K562 (cell line): ENCODE measurements around the gene GADD45B. TPM values are rescaled to one million over a fixed set of nuclear protein-coding genes. Genes with fewer than 3 reads are reported as not detected.

Experiments used
- ATAC-seq: fragments of 200-7000 bp; cut with Tn5 transposase; 3 replicates; pipeline ENCODE4 v1.9.1; 2020; ENCODE audit warnings: moderate library complexity
- BruUV-seq: library from RNA; stranded (reverse); fragments of 400-500 nt; replicated peaks from 2 replicates; lab custom pipeline; 2021; lab: Mats Ljungman, UMichigan
- CTCF ChIA-PET: fragments of 300-600 bp; formaldehyde crosslinking; extraction: SDS; loops from one replicate; lab custom pipeline; 2021; ENCODE audit warnings: low intra/inter-chr PET ratio; lab: Yijun Ruan, JAX
- POLR2A ChIA-PET: fragments of 300-600, 350-650 bp; sonication (Branson Sonifier 250); formaldehyde crosslinking; extraction: SDS; loops from one replicate; lab custom pipeline; 2021; ENCODE audit warnings: antibody characterized with exemption, inconsistent platforms; lab: Yijun Ruan, JAX
- DNase-seq, 4 experiments: peaks; one replicate each; pipeline versions ENCODE4 v3.0.0 to v3.0.0-alpha.2; 2011 to 2018; ENCODE audit warnings: low spot score in 3 of 4, mixed read lengths in 3 of 4; ENCODE audit errors: extremely low read depth in 1 of 4
- FAIRE-seq: peaks from 2 replicates; lab custom pipeline; 2011; peaks lifted over from hg19 to GRCh38; lab: Jason Lieb, UNC
- H2AFZ ChIP-seq: 2 replicates; pipeline ENCODE4 v1.6.0; 2011; ENCODE audit warnings: low read depth, low read length, control low read depth, inconsistent platforms
- H3K27ac ChIP-seq: fragments of 200-600 bp; 3 replicates; pipeline ENCODE4 v1.8.0; 2011; ENCODE audit warnings: low read depth, mild to moderate bottlenecking, control low read depth, inconsistent platforms, low read length, moderate library complexity, mixed read lengths; ENCODE audit errors: extremely low read depth
- H3K27me3 ChIP-seq, 2 experiments: fragments of 300-600 bp in 1 of 2; 2 replicates in 1 of 2; 3 replicates in 1 of 2; pipeline versions ENCODE4 v1.6.0 to v1.8.0; 2011; ENCODE audit warnings: inconsistent platforms in 2 of 2, low read length in 2 of 2, mild to moderate bottlenecking in 1 of 2, mixed read lengths in 1 of 2, moderate library complexity in 1 of 2; ENCODE audit not compliant: control insufficient read depth in 2 of 2, insufficient read depth in 2 of 2
- H3K36me3 ChIP-seq: fragments of 300-600 bp; 3 replicates; pipeline ENCODE4 v1.8.0; 2011; ENCODE audit warnings: mild to moderate bottlenecking, low read length, inconsistent platforms; ENCODE audit not compliant: control insufficient read depth, insufficient read depth
- H3K4me1 ChIP-seq, 2 experiments: fragments of 200-600 bp in 1 of 2; replicated peaks in 1 of 2; 2 replicates in 1 of 2; 3 replicates in 1 of 2; pipeline versions ENCODE4 v1.5.1 to v1.8.0; 2011; ENCODE audit warnings: inconsistent platforms in 2 of 2, low read length in 2 of 2, mild to moderate bottlenecking in 1 of 2, mixed read lengths in 1 of 2, moderate library complexity in 1 of 2; ENCODE audit not compliant: control insufficient read depth in 2 of 2, insufficient read depth in 2 of 2
- H3K4me2 ChIP-seq: 2 replicates; pipeline ENCODE4 v1.6.1; 2011; ENCODE audit warnings: low read length, control low read depth, inconsistent platforms, mixed read lengths; ENCODE audit not compliant: insufficient read depth
- H3K4me3 ChIP-seq: fragments of 200-600 bp; sonication (generic), shearing (Covaris generic); 2 replicates; pipeline ENCODE4 v1.5.1; 2016; ENCODE audit warnings: control low read depth, inconsistent platforms
- H3K79me2 ChIP-seq: fragments of 200-600 bp; 3 replicates; pipeline ENCODE4 v1.8.0; 2011; ENCODE audit warnings: low read length, inconsistent platforms; ENCODE audit not compliant: control insufficient read depth, insufficient read depth
- H3K9ac ChIP-seq, 2 experiments: 2 replicates each; pipeline versions ENCODE4 v1.6.0 to v1.6.1; 2011; ENCODE audit warnings: low read depth in 2 of 2, low read length in 2 of 2, control low read depth in 1 of 2, inconsistent platforms in 1 of 2, mild to moderate bottlenecking in 1 of 2, mixed read lengths in 1 of 2; ENCODE audit not compliant: insufficient read depth in 1 of 2
- H3K9me1 ChIP-seq: one replicate; pipeline ENCODE4 v1.6.0; 2011; ENCODE audit warnings: inconsistent platforms, mild to moderate bottlenecking, low read length, moderate library complexity; ENCODE audit not compliant: control insufficient read depth, insufficient read depth
- H3K9me3 ChIP-seq: replicated peaks from 2 replicates; pipeline ENCODE4 v1.5.1; 2011; ENCODE audit warnings: low read depth, low read length, inconsistent platforms; ENCODE audit not compliant: control insufficient read depth, insufficient read depth
- H4K20me1 ChIP-seq: replicated peaks from 2 replicates; pipeline ENCODE4 v1.6.1; 2011; ENCODE audit warnings: low read length, inconsistent platforms, mixed read lengths; ENCODE audit not compliant: control insufficient read depth, insufficient read depth
- E2F6 ChIP-seq, 2 experiments: IDR thresholded peaks; 2 replicates each; pipeline ENCODE4 v1.6.1; 2011; ENCODE audit warnings: borderline replicate concordance in 1 of 2, control low read depth in 1 of 2, low read depth in 1 of 2, low read length in 1 of 2, mild to moderate bottlenecking in 1 of 2, mixed read lengths in 1 of 2, moderate library complexity in 1 of 2; ENCODE audit not compliant: insufficient read depth in 1 of 2, insufficient read length in 1 of 2, poor library complexity in 1 of 2, severe bottlenecking in 1 of 2; ENCODE audit errors: extremely low read depth in 1 of 2
- EGR1 ChIP-seq: fragments of 450-650 bp; conservative IDR thresholded peaks from 2 replicates; pipeline ENCODE4 v1.6.1; 2017; ENCODE audit warnings: mild to moderate bottlenecking
- NCOR1 ChIP-seq: fragments of 450-650 bp; IDR thresholded peaks from 2 replicates; pipeline ENCODE4 v1.6.1; 2016; ENCODE audit warnings: mild to moderate bottlenecking, moderate library complexity
- U2AF2 ChIP-seq: fragments of 200-400 bp; formaldehyde crosslinking; optimal IDR thresholded peaks from 2 replicates; pipeline ENCODE3; 2017; ENCODE audit warnings: low read depth, mild to moderate bottlenecking, low read length
- UBTF ChIP-seq, 2 experiments: IDR thresholded peaks; 2 replicates each; pipeline ENCODE4 v1.6.1; 2012; ENCODE audit warnings: improper control_type of control experiment in 2 of 2, low read depth in 2 of 2, low read length in 2 of 2, borderline replicate concordance in 1 of 2
- ZBTB1 ChIP-seq: sonication (generic); formaldehyde crosslinking; IDR thresholded peaks from 2 replicates; pipeline ENCODE4 v1.8.1; 2023; ENCODE audit warnings: missing genetic modification reagents, low read depth, mild to moderate bottlenecking, borderline replicate concordance
- WGBS: fragments of 100-300 bp; shearing (Covaris generic); methylation state at CpG from one replicate; pipeline ENCODE4 v1.1.6; 2016; ENCODE audit warnings: low coverage, mixed read lengths; ENCODE audit not compliant: insufficient coverage; ENCODE audit errors: missing lambda C conversion rate; 5-methylcytosine and 5-hydroxymethylcytosine counted together
- in situ Hi-C: fragments of 300-500 bp; cut with MboI; formaldehyde crosslinking; loops from 4 replicates; pipeline ENCODE4 v1.15.0; 2018; ENCODE audit warnings: inconsistent platforms, mixed read lengths
- intact Hi-C: fragments of 100-400 bp; cut with micrococcal nuclease; formaldehyde crosslinking; loops from 2 replicates; pipeline ENCODE4 v1.14.2; 2022
- polyA plus RNA-seq, 8 experiments: library from polyadenylated mRNA; depleted of rRNA in 4 of 8; stranded (reverse) in 5 of 8; unstranded in 3 of 8; fragments of >200 nt; fragmentation: Nextera tagmentation in 2 of 8; fragmentation: Illumina TruSeq in 1 of 8; extraction: Ambion mirVana in 2 of 8; extraction: Trizol in 1 of 8; gene quantifications; 2 replicates each; pipeline versions ENCODE4 v1.2.1 to v1.2.3, GENCODE V29; 2011 to 2014; ENCODE audit warnings: inconsistent platforms in 1 of 8, missing spikeins in 1 of 8
- total RNA-seq, 7 experiments: library from RNA; depleted of rRNA in 6 of 7; stranded (reverse); fragments of >200 nt in 6 of 7; fragmentation: Illumina TruSeq in 2 of 7; extraction: Trizol in 2 of 7; gene quantifications; 2 replicates each; pipeline versions ENCODE4 v1.2.1 to v1.2.3, GENCODE V29; 2011 to 2021; ENCODE audit warnings: low replicate concordance in 1 of 7

Gene GADD45B
- total and polyA plus RNA-seq, 9 of the 15 experiments (the other 6 are each of a cell fraction or from before 2014, with no cell fraction given) = 0.06 to 4.1 (median 2.1) TPM

GRCh38 chr19:2454199-2454961, 21.5 kb upstream of the GADD45B start (continued):
- TF ChIP-seq E2F6 (IDR thresholded peaks at IDR 0.05; ENCODE audit: borderline replicate concordance in 1 of 2, extremely low read depth in 1 of 2, insufficient read depth in 1 of 2, insufficient read length in 1 of 2, low read depth in 1 of 2, low read length in 1 of 2, poor library complexity in 1 of 2, severe bottlenecking in 1 of 2) = peak in 1 of 2 experiments; percentile 39

GRCh38 chr19:2454962-2455850, 20.7 kb upstream of the GADD45B start:
- WGBS = 55% methylated on average over 13 of the region's 14 CpGs
- no peak for ATAC-seq
- DNase-seq = no peak
- BruUV-seq = no TSS peak
- Histone ChIP-seq H3K4me2 (peak overlapping the region; percentile 82), H3K9me3 (no peaks in the 10 kb centered on the region), H3K9me1 (peaks cover 17% of the 10 kb centered on the region), H4K20me1 (peaks cover 29% of the 10 kb centered on the region; the same call in 1 of the 2 replicates), H3K4me1 (peaks cover 5 to 48% of the 10 kb centered on the region in 2 experiments; a peak in 3 of 5 replicates), H3K9ac (peak overlapping the region; percentile 87 to 99; a peak in 3 of 4 replicates), H2AFZ (no peak overlapping the region), H3K4me3 (peak overlapping the region; percentile 100), H3K27me3 (no peaks in the 10 kb centered on the region), H3K79me2 (peaks cover 67% of the 10 kb centered on the region), H3K27ac (peak overlapping the region; percentile 90), H3K36me3 (peaks cover 32% of the 10 kb centered on the region; the same call in 1 of the 3 replicates)
- ChIA-PET CTCF (no interaction called here), POLR2A (interaction anchor here (0.5 to 4.4 kb wide), 6 partner anchors 8 to 32 kb away, joined by 3 to 20 read pairs (median 4); partner anchors contain the start of gene GADD45B)
- intact Hi-C loops (no loop called here), in situ Hi-C loops (no loop called here)
- no peak for FAIRE-seq
- no peak for TF ChIP-seq UBTF (IDR thresholded peaks at IDR 0.05; ENCODE audit: borderline replicate concordance in 1 of 2, low read depth in 2 of 2, low read length in 2 of 2)
- no peak for TF ChIP-seq U2AF2
- TF ChIP-seq NCOR1 = no peak
- 0 out of 2 replicates have a peak, but pooled peaks have one; percentile 18 for TF ChIP-seq ZBTB1 (CRISPR knock-in tag)
- peak; percentile 44; the same call in 1 of the 2 replicates for TF ChIP-seq EGR1
